ENCODE measurements around the gene MFGE8.

Gene MFGE8

GRCh38 chr15:88866295-88866881 lies 46.8 kb downstream of the MFGE8 start:
- no peak for DNase-seq

DNA sequence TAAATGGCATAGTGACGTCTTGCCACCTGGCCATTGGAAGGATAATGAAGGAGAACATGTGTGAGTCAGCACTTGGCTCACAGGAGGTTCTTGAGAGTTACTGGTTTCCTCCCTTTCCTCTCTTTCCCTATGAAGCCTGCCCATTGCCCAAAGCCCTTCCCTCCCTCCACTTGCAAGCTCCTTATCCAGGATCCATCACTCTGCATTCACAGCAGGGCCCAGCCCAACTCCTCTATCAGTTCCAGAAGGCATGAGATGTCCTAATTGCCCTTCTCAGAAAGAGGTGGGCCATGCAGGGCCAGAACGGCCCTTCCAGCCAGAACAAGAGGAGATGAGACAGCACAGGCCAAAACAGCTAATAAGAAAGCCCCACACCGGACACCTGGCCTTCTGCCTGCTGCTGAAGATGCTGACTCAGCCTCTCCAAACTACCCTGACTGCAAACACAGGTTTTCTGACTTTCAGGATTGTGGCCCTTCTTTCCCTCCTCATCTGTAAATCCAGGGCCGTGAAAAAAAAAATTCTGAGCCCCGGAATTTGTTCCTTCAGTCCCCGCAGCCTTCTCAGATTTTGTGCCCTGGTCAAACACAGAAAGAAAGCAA lies 47.6 kb downstream of the MFGE8 start:
- no peak for DNase-seq

DNA sequence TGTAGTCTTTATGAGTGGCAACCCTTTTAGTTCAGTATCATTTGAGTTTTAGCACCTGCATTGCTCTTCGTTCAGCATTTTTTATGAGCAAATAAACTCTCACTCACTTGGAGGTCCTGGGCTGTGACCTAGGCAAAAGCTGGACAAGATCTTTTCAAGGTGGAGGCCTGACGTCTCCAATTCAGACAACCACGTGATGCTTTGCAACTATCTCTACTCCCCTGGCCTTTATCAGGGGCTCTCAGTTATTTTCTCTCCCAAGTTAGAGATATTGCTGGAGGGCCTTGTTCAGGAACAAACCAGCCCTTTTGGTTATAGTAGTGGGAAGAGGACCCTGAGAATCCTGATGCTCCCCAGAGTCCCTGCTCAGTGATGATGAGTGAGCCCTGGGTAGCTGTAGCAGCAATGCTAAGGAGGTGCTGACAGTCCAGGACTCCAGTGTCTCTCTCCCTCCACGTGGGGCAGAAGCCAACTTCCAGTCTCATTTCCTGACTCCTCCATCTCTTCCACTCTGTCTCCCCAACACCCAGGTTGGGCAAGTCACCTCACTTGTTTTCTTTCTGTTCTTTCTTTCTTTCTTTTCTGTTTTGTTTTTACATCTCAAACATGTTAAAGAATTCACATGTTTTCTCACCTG lies 48.2 kb downstream of the MFGE8 start:
- no peak for DNase-seq

DNA sequence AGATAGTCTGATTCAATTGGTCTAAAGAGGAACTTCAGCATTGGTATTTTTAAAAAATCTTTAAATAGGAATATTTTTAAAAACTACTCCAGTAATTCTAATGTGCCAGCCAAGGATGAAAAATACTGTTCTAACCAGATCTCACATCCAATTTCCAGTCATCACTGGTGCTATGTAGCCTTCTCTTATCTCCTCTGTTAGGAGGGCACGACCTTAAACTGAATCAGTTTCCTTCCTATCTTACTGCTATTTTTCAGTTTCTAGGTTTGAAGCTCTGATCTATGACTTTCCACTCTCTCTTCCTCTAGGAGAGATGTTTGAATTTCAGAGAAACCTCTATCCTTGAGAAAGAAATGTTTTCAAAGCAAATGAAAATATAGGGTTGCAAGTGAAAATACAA lies 49.8 kb downstream of the MFGE8 start:
- DNase-seq, result no peak

GRCh38 chr15:88860212-88860611 lies 53.0 kb downstream of the MFGE8 start:
- DNase-seq, result no peak

DNA sequence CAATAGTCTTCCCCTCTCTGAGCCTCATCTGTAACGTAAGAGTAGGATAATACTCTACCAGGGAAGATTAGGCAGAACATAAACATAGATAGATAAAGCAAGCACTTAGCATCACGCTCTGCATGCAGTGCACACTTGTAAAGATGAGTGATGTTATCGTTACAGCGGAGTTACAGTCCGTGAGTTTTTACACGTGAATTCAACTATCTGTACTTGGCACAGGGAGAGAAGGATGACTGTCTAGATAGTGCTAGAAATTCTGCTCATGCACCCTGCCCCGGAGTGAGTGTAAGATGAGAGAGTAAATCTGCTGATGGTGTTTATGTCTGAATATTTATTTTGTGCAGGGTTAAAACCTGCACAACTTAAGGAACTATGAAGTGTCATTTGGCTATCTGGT lies 53.6 kb downstream of the MFGE8 start:
- DNase-seq, result no peak

GRCh38 chr15:88858934-88859333 lies 54.2 kb downstream of the MFGE8 start:
- no peak for DNase-seq

GRCh38 chr15:88852476-88852875 lies 60.7 kb downstream of the MFGE8 start:
- DNase-seq, result no peak

GRCh38 chr15:88849376-88850072 lies 63.7 kb downstream of the MFGE8 start:
- no peak for DNase-seq
